Fibroblast of lung (primary cell): ENCODE data around the gene BCL10.

Source experiments
- CTCF ChIP-seq, 2 donors: IDR thresholded peaks in 1 of 2; conservative IDR thresholded peaks in 1 of 2; 1 replicate in 1 of 2; 2 replicates in 1 of 2; pipeline ENCODE4 v1.5.1; 2011 to 2012; ENCODE audit warnings: low read length in 2 of 2, control low read depth in 1 of 2, inconsistent platforms in 1 of 2, low read depth in 1 of 2, mild to moderate bottlenecking in 1 of 2
- EZH2 ChIP-seq: IDR thresholded peaks from 2 replicates; pipeline ENCODE4 v1.5.1; 2012; ENCODE audit warnings: low read length, control low read depth, mild to moderate bottlenecking; ENCODE audit errors: missing control alignments

- TF ChIP-seq CTCF (conservative IDR thresholded peaks at IDR 0.05 in 1 of 2, IDR thresholded peaks at IDR 0.05 in 1 of 2; ENCODE audit: low read depth in 1 of 2, low read length in 2 of 2) (peak; percentile 29 to 36), EZH2 (no peak)
These were observed 46.0 kb downstream of the BCL10 start for GRCh38 chr1:85230305-85230977.
